ENCODE results near the gene RIT2. TPM values are rescaled to one million over a fixed set of nuclear protein-coding genes. Genes with fewer than 3 reads are reported as not detected.

Gene RIT2
- total and polyA plus RNA-seq, 5 donors = not detected

GRCh38 chr18:42925036-42925435 lies 190.4 kb downstream of the RIT2 start:
- DNase-seq (no peak), ATAC-seq (no peak)
- Histone ChIP-seq H3K27me3 (ENCODE audit: control insufficient read depth, insufficient read depth) (no peaks in the 10 kb centered on the region), H3K27ac (ENCODE audit: low read length) (no peak overlapping the region), H3K4me3 (ENCODE audit: low read length) (no peak overlapping the region), H3K9me3 (ENCODE audit: control insufficient read depth, low read length) (no peaks in the 10 kb centered on the region), H3K4me1 (ENCODE audit: control insufficient read depth, insufficient read depth, low read length) (no peaks in the 10 kb centered on the region)
- intact Hi-C loops (cut with DNase I) = no loop called here
- WGBS = 88% methylated on average over 2 of the region's 2 CpGs

GRCh38 chr18:42922363-42922762 lies 193.1 kb downstream of the RIT2 start:
- H3K4me1 ChIP-seq (ENCODE audit: control insufficient read depth, insufficient read depth, low read length) = no peaks in the 10 kb centered on the region
- WGBS = 92% methylated on average over 3 of the region's 3 CpGs
- intact Hi-C loops (cut with DNase I) = no loop called here

GRCh38 chr18:42921226-42921737 lies 194.2 kb downstream of the RIT2 start:
- DNase-seq = no peak
- WGBS = 56% methylated on average over 1 of the region's 1 CpG
- intact Hi-C loops (cut with DNase I) = no loop called here
- ATAC-seq = no peak
- Histone ChIP-seq H3K4me3 (ENCODE audit: low read length) (no peak overlapping the region), H3K27ac (ENCODE audit: low read length) (no peak overlapping the region), H3K27me3 (ENCODE audit: control insufficient read depth, insufficient read depth) (no peaks in the 10 kb centered on the region), H3K9me3 (ENCODE audit: control insufficient read depth, low read length) (no peaks in the 10 kb centered on the region), H3K4me1 (ENCODE audit: control insufficient read depth, insufficient read depth, low read length) (no peaks in the 10 kb centered on the region)

More at GRCh38 chr18:42922363-42922762, 193.1 kb downstream of the RIT2 start:
- no peak overlapping the region for H3K4me3 ChIP-seq (ENCODE audit: low read length)
- no peak for ATAC-seq
- DNase-seq = no peak
- no peaks in the 10 kb centered on the region for H3K9me3 ChIP-seq (ENCODE audit: control insufficient read depth, low read length)
- no peak overlapping the region for H3K27ac ChIP-seq (ENCODE audit: low read length)
- H3K27me3 ChIP-seq (ENCODE audit: control insufficient read depth, insufficient read depth) = no peaks in the 10 kb centered on the region

GRCh38 chr18:42920621-42921020 lies 194.9 kb downstream of the RIT2 start:
- no peak for ATAC-seq
- Histone ChIP-seq H3K27ac (ENCODE audit: low read length) (no peak overlapping the region), H3K27me3 (ENCODE audit: control insufficient read depth, insufficient read depth) (no peaks in the 10 kb centered on the region), H3K4me1 (ENCODE audit: control insufficient read depth, insufficient read depth, low read length) (no peaks in the 10 kb centered on the region), H3K4me3 (ENCODE audit: low read length) (no peak overlapping the region), H3K9me3 (ENCODE audit: control insufficient read depth, low read length) (no peaks in the 10 kb centered on the region)
- intact Hi-C loops (cut with DNase I) = no loop called here
- no peak for DNase-seq
- 14% methylated on average over 1 of the region's 1 CpG for WGBS

- H3K4me1 ChIP-seq (ENCODE audit: control insufficient read depth, insufficient read depth, low read length) = no peaks in the 10 kb centered on the region
- no peak for ATAC-seq
- H3K4me3 ChIP-seq (ENCODE audit: low read length) = no peak overlapping the region
- no peaks in the 10 kb centered on the region for H3K27me3 ChIP-seq (ENCODE audit: control insufficient read depth, insufficient read depth)
- intact Hi-C loops (cut with DNase I) = no loop called here
- H3K27ac ChIP-seq (ENCODE audit: low read length) = no peak overlapping the region
- no peak for DNase-seq
- no peaks in the 10 kb centered on the region for H3K9me3 ChIP-seq (ENCODE audit: control insufficient read depth, low read length)
- WGBS = 80% methylated on average over 2 of the region's 2 CpGs
Observed at GRCh38 chr18:42915299-42915698, 200.2 kb downstream of the RIT2 start.

- intact Hi-C loops (cut with DNase I) = no loop called here
- Histone ChIP-seq H3K27ac (ENCODE audit: low read length) (no peak overlapping the region), H3K4me3 (ENCODE audit: low read length) (no peak overlapping the region), H3K9me3 (ENCODE audit: control insufficient read depth, low read length) (no peaks in the 10 kb centered on the region), H3K4me1 (ENCODE audit: control insufficient read depth, insufficient read depth, low read length) (no peaks in the 10 kb centered on the region), H3K27me3 (ENCODE audit: control insufficient read depth, insufficient read depth) (no peaks in the 10 kb centered on the region)
- DNase-seq (no peak), ATAC-seq (no peak)
- WGBS = 85% methylated on average over 1 of the region's 1 CpG
Observed at GRCh38 chr18:42914476-42914875, 201.0 kb downstream of the RIT2 start.

GRCh38 chr18:42909095-42909494 lies 206.4 kb downstream of the RIT2 start:
- intact Hi-C loops (cut with DNase I) = no loop called here
- WGBS = 91% methylated on average over 3 of the region's 3 CpGs
- H3K4me1 ChIP-seq (ENCODE audit: control insufficient read depth, insufficient read depth, low read length) = no peaks in the 10 kb centered on the region
- ATAC-seq = no peak
- H3K9me3 ChIP-seq (ENCODE audit: control insufficient read depth, low read length) = no peaks in the 10 kb centered on the region
- no peak for DNase-seq
- H3K4me3 ChIP-seq (ENCODE audit: low read length) = no peak overlapping the region
- H3K27me3 ChIP-seq (ENCODE audit: control insufficient read depth, insufficient read depth) = no peaks in the 10 kb centered on the region
- H3K27ac ChIP-seq (ENCODE audit: low read length) = no peak overlapping the region

- DNase-seq = no peak
- WGBS = 84% methylated on average over 1 of the region's 1 CpG
- Histone ChIP-seq H3K4me1 (ENCODE audit: control insufficient read depth, insufficient read depth, low read length) (no peaks in the 10 kb centered on the region), H3K9me3 (ENCODE audit: control insufficient read depth, low read length) (no peaks in the 10 kb centered on the region), H3K27me3 (ENCODE audit: control insufficient read depth, insufficient read depth) (no peaks in the 10 kb centered on the region), H3K27ac (ENCODE audit: low read length) (no peak overlapping the region), H3K4me3 (ENCODE audit: low read length) (no peak overlapping the region)
- intact Hi-C loops (cut with DNase I) = no loop called here
- no peak for ATAC-seq
Observed at GRCh38 chr18:42906761-42907160, 208.7 kb downstream of the RIT2 start.

- no peak overlapping the region for H3K27ac ChIP-seq (ENCODE audit: low read length)
- DNase-seq = no peak
- no peak overlapping the region for H3K4me3 ChIP-seq (ENCODE audit: low read length)
- no peaks in the 10 kb centered on the region for H3K4me1 ChIP-seq (ENCODE audit: control insufficient read depth, insufficient read depth, low read length)
- WGBS = 94% methylated on average over 1 of the region's 1 CpG
- intact Hi-C loops (cut with DNase I) = no loop called here
- no peaks in the 10 kb centered on the region for H3K9me3 ChIP-seq (ENCODE audit: control insufficient read depth, low read length)
- H3K27me3 ChIP-seq (ENCODE audit: control insufficient read depth, insufficient read depth) = no peaks in the 10 kb centered on the region
- no peak for ATAC-seq
Observed at GRCh38 chr18:42901161-42901560, 214.3 kb downstream of the RIT2 start.

- Histone ChIP-seq H3K27ac (ENCODE audit: low read length) (no peak overlapping the region), H3K27me3 (ENCODE audit: control insufficient read depth, insufficient read depth) (no peaks in the 10 kb centered on the region), H3K4me1 (ENCODE audit: control insufficient read depth, insufficient read depth, low read length) (no peaks in the 10 kb centered on the region), H3K4me3 (ENCODE audit: low read length) (no peak overlapping the region), H3K9me3 (ENCODE audit: control insufficient read depth, low read length) (no peaks in the 10 kb centered on the region)
- 71% methylated on average over 2 of the region's 2 CpGs for WGBS
- ATAC-seq (no peak), DNase-seq (no peak)
- intact Hi-C loops (cut with DNase I) = no loop called here
Observed at GRCh38 chr18:42893977-42894376, 221.5 kb downstream of the RIT2 start.

GRCh38 chr18:42892181-42892580 lies 223.3 kb downstream of the RIT2 start:
- WGBS = 36% methylated on average over 1 of the region's 1 CpG
- intact Hi-C loops (cut with DNase I) = no loop called here
- DNase-seq (no peak), ATAC-seq (no peak)
- no peaks in the 10 kb centered on the region for H3K4me1 ChIP-seq (ENCODE audit: control insufficient read depth, insufficient read depth, low read length)
- H3K27ac ChIP-seq (ENCODE audit: low read length) = no peak overlapping the region
- no peaks in the 10 kb centered on the region for H3K9me3 ChIP-seq (ENCODE audit: control insufficient read depth, low read length)
- H3K27me3 ChIP-seq (ENCODE audit: control insufficient read depth, insufficient read depth) = no peaks in the 10 kb centered on the region
- H3K4me3 ChIP-seq (ENCODE audit: low read length) = no peak overlapping the region

GRCh38 chr18:42891705-42892104 lies 223.8 kb downstream of the RIT2 start:
- Histone ChIP-seq H3K4me3 (ENCODE audit: low read length) (no peak overlapping the region), H3K4me1 (ENCODE audit: control insufficient read depth, insufficient read depth, low read length) (no peaks in the 10 kb centered on the region), H3K9me3 (ENCODE audit: control insufficient read depth, low read length) (no peaks in the 10 kb centered on the region), H3K27ac (ENCODE audit: low read length) (no peak overlapping the region), H3K27me3 (ENCODE audit: control insufficient read depth, insufficient read depth) (no peaks in the 10 kb centered on the region)
- no peak for DNase-seq
- WGBS = 77% methylated on average over 3 of the region's 3 CpGs
- ATAC-seq = no peak
- intact Hi-C loops (cut with DNase I) = no loop called here

Data from right cardiac atrium (tissue), 5 donors.